SU-DHL-6 (cell line): ENCODE results near the gene MYO1D.

Experiments used
- CTCF ChIP-seq: fragments of 200-600 bp; sonication (generic); IDR thresholded peaks from one replicate; pipeline ENCODE4 v1.5.1; 2017; ENCODE audit warnings: antibody characterized with exemption, mild to moderate bottlenecking, low read length, moderate library complexity; ENCODE audit not compliant: insufficient read depth, poor library complexity, severe bottlenecking
- EZH2phosphoT487 ChIP-seq: fragments of 200-600 bp; sonication (generic), shearing (Covaris generic); conservative IDR thresholded peaks from 2 replicates; pipeline ENCODE4 v1.6.1; 2018; ENCODE audit warnings: mild to moderate bottlenecking, antibody characterized with exemption, low read length, moderate library complexity, mixed read lengths

GRCh38 chr17:32865141-32865540 lies 11.8 kb downstream of the MYO1D start:
- no peak for TF ChIP-seq EZH2phosphoT487
- no peak for TF ChIP-seq CTCF
